ENCODE measurements around the gene SRRM4.

GRCh38 chr12:119075222-119075787 is 94.0 kb downstream of the SRRM4 start:
- TF ChIP-seq CTCF (IDR thresholded peaks at IDR 0.05) (no peak), POLR2A (IDR thresholded peaks at IDR 0.05) (no peak)

Data from thyroid gland (tissue), 4 donors.